K562 (cell line): ENCODE measurements around the gene PGGHG. TPM values are rescaled to one million over a fixed set of nuclear protein-coding genes. Genes with fewer than 3 reads are reported as not detected.
A peak's percentile ranks its signal among the peaks of the same experiment; 100 is the strongest.

ENCODE experiments used
- AFF1 ChIP-seq, 2 experiments: fragments of 450-650 bp; IDR thresholded peaks; 2 replicates each; pipeline ENCODE4 v1.6.1; 2018; ENCODE audit warnings: mild to moderate bottlenecking in 2 of 2, low read depth in 1 of 2; ENCODE audit not compliant: partially characterized antibody in 2 of 2
- ARNT ChIP-seq, 2 experiments: fragments of 450-650 bp; IDR thresholded peaks; 2 replicates each; pipeline ENCODE4 v1.6.1; 2016; ENCODE audit warnings: mild to moderate bottlenecking in 1 of 2
- FOXK1 ChIP-seq: sonication (generic); formaldehyde crosslinking; IDR thresholded peaks from 2 replicates; pipeline ENCODE4 v1.8.0; 2022; ENCODE audit warnings: missing genetic modification reagents, mild to moderate bottlenecking, borderline replicate concordance
- MBD1 ChIP-seq: fragments of 250-450 bp; sonication (Bioruptor Pico); IDR thresholded peaks from 2 replicates; pipeline ENCODE4 v1.8.0; 2022; ENCODE audit warnings: inconsistent platforms
- NELFE ChIP-seq: IDR thresholded peaks from 2 replicates; pipeline ENCODE4 v1.6.1; 2011; ENCODE audit warnings: mild to moderate bottlenecking; ENCODE audit not compliant: insufficient read depth, insufficient read length
- PTRF ChIP-seq: fragments of 450-650 bp; IDR thresholded peaks from 2 replicates; pipeline ENCODE4 v1.6.1; 2016; ENCODE audit warnings: mild to moderate bottlenecking, missing genetic modification characterization, missing compliant biosample characterization
- RBM34 ChIP-seq: fragments of 200-400 bp; formaldehyde crosslinking; IDR thresholded peaks from 2 replicates; pipeline ENCODE4 v1.6.1; 2018; ENCODE audit warnings: low read length, borderline replicate concordance; ENCODE audit not compliant: insufficient read depth
- SMAD1 ChIP-seq: fragments of 150-350 bp; IDR thresholded peaks from 2 replicates; pipeline ENCODE4 v1.6.1; 2014; ENCODE audit warnings: low read length, low read depth; ENCODE audit not compliant: partially characterized antibody
- SMARCB1 ChIP-seq: IDR thresholded peaks from 2 replicates; pipeline ENCODE4 v1.6.1; 2011; ENCODE audit warnings: improper control_type of control experiment, low read depth; ENCODE audit not compliant: insufficient read length
- SRF ChIP-seq, 2 experiments: fragments of 250-450, 450-650 bp in 1 of 2; sonication (Bioruptor Pico) in 1 of 2; sonication (generic) in 1 of 2; formaldehyde crosslinking; IDR thresholded peaks; 2 replicates each; pipeline versions ENCODE4 v1.5.0 to v1.5.1; 2020 to 2022; ENCODE audit warnings: mild to moderate bottlenecking in 1 of 2, missing genetic modification reagents in 1 of 2
- TCF7 ChIP-seq: sonication (generic); IDR thresholded peaks from 2 replicates; pipeline ENCODE4 v1.6.1; 2016; ENCODE audit warnings: antibody characterized with exemption, borderline replicate concordance
- TOE1 ChIP-seq, 2 experiments: fragments of 450-650 bp in 1 of 2; sonication (generic) in 1 of 2; formaldehyde crosslinking in 1 of 2; IDR thresholded peaks; 2 replicates each; pipeline versions ENCODE4 v1.7.1 to v1.8.0; 2016 to 2022; ENCODE audit warnings: borderline replicate concordance in 2 of 2, mild to moderate bottlenecking in 2 of 2, antibody characterized with exemption in 1 of 2, inconsistent platforms in 1 of 2, low read depth in 1 of 2, missing genetic modification reagents in 1 of 2, moderate library complexity in 1 of 2
- ZNF274 ChIP-seq: IDR thresholded peaks from 2 replicates; pipeline ENCODE4 v1.6.1; 2011; ENCODE audit warnings: low read depth, mild to moderate bottlenecking, low read length, moderate library complexity, borderline replicate concordance
- polyA plus RNA-seq, 8 experiments: library from polyadenylated mRNA; depleted of rRNA in 4 of 8; stranded (reverse) in 5 of 8; unstranded in 3 of 8; fragments of >200 nt; fragmentation: Nextera tagmentation in 2 of 8; fragmentation: Illumina TruSeq in 1 of 8; extraction: Ambion mirVana in 2 of 8; extraction: Trizol in 1 of 8; gene quantifications; 2 replicates each; pipeline versions ENCODE4 v1.2.1 to v1.2.3, GENCODE V29; 2011 to 2014; ENCODE audit warnings: inconsistent platforms in 1 of 8, missing spikeins in 1 of 8
- total RNA-seq, 7 experiments: library from RNA; depleted of rRNA in 6 of 7; stranded (reverse); fragments of >200 nt in 6 of 7; fragmentation: Illumina TruSeq in 2 of 7; extraction: Trizol in 2 of 7; gene quantifications; 2 replicates each; pipeline versions ENCODE4 v1.2.1 to v1.2.3, GENCODE V29; 2011 to 2021; ENCODE audit warnings: low replicate concordance in 1 of 7
- TF ChIP-seq, protein P1 (sequence below): fragments of 250-450 bp; sonication (Bioruptor Pico); IDR thresholded peaks from 2 replicates; pipeline ENCODE4 v1.5.0; 2021; ENCODE audit warnings: mild to moderate bottlenecking, borderline replicate concordance
- TF ChIP-seq, protein P2 (sequence below): fragments of 450-650 bp; IDR thresholded peaks from 2 replicates; pipeline ENCODE4 v1.7.1; 2018; ENCODE audit warnings: mild to moderate bottlenecking, low read depth; ENCODE audit not compliant: partially characterized antibody

PGGHG gene
- total and polyA plus RNA-seq, 9 of the 15 experiments (the other 6 are each of a cell fraction or from before 2014, with no cell fraction given): 0.38 to 85.1 (median 18.1) TPM

DNA sequence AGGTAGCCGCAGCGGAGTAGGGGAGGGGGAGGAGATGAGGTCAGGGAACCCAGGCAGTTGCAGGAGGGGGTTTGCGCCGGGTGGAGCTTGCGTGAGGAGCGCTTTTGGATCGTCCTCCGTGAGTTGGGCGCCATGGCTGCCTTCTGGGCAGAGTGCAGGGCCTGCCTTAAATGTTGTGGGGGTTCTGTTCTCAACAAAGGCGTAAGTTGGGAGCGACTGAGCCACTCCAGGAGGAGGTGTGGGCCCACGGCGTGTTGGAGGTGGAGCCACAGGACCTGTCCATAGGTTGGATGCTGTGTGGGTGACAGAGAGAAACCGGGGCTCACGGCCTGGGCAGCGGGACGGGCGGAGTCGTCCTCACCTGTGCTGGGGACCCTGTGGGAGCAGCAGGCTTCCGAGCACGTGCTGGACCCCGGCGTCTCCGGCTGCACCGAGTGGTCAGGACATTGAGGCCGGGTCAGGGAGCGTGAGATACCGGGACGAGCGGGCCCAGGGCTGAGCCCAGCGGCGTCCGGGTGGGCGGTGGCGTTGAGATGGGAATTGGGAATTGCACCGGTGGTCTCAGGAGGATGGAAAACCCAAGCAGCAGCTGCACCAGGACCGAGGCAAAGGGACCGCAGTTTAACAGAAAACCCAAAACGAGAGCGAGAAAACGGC lies 977 bp upstream of the PGGHG start (continued):
- TF ChIP-seq, protein P1, sequence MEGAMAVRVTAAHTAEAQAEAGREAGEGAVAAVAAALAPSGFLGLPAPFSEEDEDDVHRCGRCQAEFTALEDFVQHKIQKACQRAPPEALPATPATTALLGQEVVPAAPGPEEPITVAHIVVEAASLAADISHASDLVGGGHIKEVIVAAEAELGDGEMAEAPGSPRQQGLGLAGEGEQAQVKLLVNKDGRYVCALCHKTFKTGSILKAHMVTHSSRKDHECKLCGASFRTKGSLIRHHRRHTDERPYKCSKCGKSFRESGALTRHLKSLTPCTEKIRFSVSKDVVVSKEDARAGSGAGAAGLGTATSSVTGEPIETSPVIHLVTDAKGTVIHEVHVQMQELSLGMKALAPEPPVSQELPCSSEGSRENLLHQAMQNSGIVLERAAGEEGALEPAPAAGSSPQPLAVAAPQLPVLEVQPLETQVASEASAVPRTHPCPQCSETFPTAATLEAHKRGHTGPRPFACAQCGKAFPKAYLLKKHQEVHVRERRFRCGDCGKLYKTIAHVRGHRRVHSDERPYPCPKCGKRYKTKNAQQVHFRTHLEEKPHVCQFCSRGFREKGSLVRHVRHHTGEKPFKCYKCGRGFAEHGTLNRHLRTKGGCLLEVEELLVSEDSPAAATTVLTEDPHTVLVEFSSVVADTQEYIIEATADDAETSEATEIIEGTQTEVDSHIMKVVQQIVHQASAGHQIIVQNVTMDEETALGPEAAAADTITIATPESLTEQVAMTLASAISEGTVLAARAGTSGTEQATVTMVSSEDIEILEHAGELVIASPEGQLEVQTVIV: no peak
- no peak for TF ChIP-seq TOE1 (IDR thresholded peaks at IDR 0.05; ENCODE audit: borderline replicate concordance)
- no peak for TF ChIP-seq TOE1 (CRISPR knock-in tag; IDR thresholded peaks at IDR 0.05; ENCODE audit: borderline replicate concordance, low read depth)
- peak in 1 of 2 experiments; percentile 38 for TF ChIP-seq AFF1 (IDR thresholded peaks at IDR 0.05; ENCODE audit: low read depth in 1 of 2, partially characterized antibody in 2 of 2)
- TF ChIP-seq SMAD1: no peak
- TF ChIP-seq, protein P2, sequence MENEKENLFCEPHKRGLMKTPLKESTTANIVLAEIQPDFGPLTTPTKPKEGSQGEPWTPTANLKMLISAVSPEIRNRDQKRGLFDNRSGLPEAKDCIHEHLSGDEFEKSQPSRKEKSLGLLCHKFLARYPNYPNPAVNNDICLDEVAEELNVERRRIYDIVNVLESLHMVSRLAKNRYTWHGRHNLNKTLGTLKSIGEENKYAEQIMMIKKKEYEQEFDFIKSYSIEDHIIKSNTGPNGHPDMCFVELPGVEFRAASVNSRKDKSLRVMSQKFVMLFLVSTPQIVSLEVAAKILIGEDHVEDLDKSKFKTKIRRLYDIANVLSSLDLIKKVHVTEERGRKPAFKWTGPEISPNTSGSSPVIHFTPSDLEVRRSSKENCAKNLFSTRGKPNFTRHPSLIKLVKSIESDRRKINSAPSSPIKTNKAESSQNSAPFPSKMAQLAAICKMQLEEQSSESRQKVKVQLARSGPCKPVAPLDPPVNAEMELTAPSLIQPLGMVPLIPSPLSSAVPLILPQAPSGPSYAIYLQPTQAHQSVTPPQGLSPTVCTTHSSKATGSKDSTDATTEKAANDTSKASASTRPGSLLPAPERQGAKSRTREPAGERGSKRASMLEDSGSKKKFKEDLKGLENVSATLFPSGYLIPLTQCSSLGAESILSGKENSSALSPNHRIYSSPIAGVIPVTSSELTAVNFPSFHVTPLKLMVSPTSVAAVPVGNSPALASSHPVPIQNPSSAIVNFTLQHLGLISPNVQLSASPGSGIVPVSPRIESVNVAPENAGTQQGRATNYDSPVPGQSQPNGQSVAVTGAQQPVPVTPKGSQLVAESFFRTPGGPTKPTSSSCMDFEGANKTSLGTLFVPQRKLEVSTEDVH: no peak
- no peak for TF ChIP-seq ZNF274
- no peak for TF ChIP-seq ARNT (IDR thresholded peaks at IDR 0.05)
- TF ChIP-seq FOXK1 (CRISPR knock-in tag): peak; percentile 82; the same call in 1 of the 2 replicates
- TF ChIP-seq RBM34: no peak
- TF ChIP-seq MBD1 (CRISPR knock-in tag): no peak
- no peak for TF ChIP-seq NELFE
- TF ChIP-seq SMARCB1: no peak
- TF ChIP-seq SRF (CRISPR knock-in tag; IDR thresholded peaks at IDR 0.05): no peak
- TF ChIP-seq TCF7: no peak
- TF ChIP-seq PTRF (tag): no peak
